HG03280 (cell line): ENCODE measurements around the gene ZNF608.
A peak's percentile ranks its signal among the peaks of the same experiment; 100 is the strongest.

Experiments used
- ATAC-seq: cut with Tn5 transposase; IDR thresholded peaks from one replicate; pipeline ENCODE4 v1.9.1; 2021; ENCODE audit warnings: mild to moderate bottlenecking, moderate library complexity; ENCODE audit not compliant: unreplicated experiment

The ZNF608 gene

GRCh38 chr5:124738681-124739633, 7.5 kb downstream of the ZNF608 start:
- no peak for ATAC-seq

DNA sequence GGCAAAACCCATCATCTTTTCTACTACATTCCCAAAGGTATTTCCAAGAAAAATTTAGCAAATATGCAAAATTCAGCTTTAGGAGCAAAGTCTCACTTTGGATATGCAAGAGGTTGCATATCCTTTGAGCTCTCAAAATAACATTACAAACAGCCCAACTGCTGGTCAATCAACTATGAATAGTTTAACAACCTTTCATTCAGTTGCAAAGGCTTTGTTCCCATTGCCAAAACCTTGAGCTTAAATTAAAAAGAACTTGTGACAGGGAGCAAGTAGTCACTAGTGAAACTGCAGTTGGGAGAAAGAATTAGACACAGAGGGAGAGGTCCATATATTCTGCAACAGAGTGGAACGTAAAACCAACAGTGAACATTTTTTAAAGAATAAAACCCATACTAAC, 8.8 kb downstream of the ZNF608 start:
- ATAC-seq: no peak

GRCh38 chr5:124736805-124737188, 9.6 kb downstream of the ZNF608 start:
- no peak for ATAC-seq

DNA sequence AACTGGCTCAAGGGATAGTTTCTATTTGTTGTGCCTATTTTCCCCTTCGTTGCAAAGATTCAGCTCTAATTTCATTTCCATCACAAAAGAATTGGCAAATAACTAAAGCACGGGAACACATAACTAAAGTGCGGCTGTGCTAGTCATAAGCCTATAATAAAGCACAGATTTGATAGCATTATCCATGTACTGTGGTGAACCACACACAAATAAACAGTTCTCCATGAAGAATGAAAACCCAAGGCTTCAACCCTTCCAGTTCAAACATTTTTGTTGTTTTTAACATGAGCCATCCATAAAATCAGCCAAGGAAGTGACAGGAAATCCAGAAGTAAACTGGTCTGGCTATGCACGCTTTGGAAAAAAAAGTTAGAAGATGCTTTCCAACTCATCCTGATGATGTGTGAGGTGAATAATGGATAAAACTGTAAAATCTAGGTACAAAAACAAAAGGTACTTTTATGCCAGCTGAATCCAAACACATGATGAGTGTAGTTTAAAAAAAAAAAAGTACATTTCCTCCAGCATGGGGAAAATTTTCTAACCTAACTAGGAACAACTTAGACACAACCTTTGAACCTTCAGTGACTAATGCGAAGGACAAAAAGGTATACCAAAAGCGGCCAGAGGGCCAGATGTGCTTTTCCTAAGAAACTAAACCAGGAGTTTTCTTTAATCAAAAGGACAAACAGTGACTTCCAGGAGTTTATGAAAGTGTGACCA, 10.2 kb downstream of the ZNF608 start:
- no peak for ATAC-seq

GRCh38 chr5:124735169-124735858, 11.1 kb downstream of the ZNF608 start:
- no peak for ATAC-seq

DNA sequence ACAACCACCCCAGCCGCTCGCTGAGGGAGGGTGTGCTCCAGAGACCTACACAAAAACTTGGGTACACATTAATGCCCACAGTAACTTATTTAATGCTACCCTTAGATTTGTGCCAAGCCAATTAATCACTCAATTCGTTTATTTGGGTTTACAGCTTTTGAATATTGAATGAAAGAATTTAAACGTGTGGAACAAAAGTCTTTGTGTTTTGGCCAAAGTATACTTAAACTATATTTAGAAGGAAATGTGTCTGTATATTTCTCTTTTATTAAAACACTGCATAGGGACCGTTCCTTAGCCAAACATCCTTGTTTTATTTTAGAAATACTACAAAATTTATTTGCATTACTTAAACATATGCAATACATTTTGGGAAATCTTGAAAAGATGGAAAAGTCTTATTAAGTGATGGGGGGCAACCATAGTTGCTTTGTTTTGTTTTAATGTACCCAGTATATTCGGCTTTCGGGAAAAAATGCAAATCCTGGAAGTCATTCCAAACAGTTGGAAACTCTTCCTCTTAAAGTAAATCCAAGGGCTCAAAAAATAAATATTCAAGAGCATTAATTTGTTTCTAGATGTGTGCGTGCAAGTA, 11.8 kb downstream of the ZNF608 start:
- no peak for ATAC-seq

- no peak for ATAC-seq
Observed at GRCh38 chr5:124733329-124733650, 13.1 kb downstream of the ZNF608 start.

- ATAC-seq: no peak
Observed at GRCh38 chr5:124732428-124733328, 13.8 kb downstream of the ZNF608 start.

GRCh38 chr5:124730381-124730780, 16.1 kb downstream of the ZNF608 start:
- no peak for ATAC-seq

- ATAC-seq: peak; percentile 28
Observed at GRCh38 chr5:124729720-124730359, 16.6 kb downstream of the ZNF608 start.

DNA sequence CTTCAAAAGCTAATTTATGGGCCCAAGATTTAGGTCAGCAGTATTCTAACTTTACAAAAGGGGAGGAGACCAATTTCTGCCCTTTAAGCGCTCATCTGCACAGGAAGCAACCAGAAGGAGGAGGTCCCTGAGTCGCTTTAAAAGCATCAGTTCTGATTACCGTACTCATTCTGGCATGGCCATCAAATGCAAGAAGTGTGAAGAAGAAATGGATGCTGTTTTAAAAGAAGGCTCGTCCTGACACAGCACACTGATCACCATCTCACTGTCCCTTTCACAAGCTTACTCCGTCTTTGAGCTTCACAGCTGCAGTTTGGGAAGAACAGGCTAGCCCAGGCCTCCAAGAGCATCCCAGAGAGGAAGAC, 17.5 kb downstream of the ZNF608 start:
- no peak for ATAC-seq

GRCh38 chr5:124728331-124728967, 18.0 kb downstream of the ZNF608 start:
- ATAC-seq: no peak

- no peak for ATAC-seq
Observed at GRCh38 chr5:124726631-124727362, 19.6 kb downstream of the ZNF608 start.

DNA sequence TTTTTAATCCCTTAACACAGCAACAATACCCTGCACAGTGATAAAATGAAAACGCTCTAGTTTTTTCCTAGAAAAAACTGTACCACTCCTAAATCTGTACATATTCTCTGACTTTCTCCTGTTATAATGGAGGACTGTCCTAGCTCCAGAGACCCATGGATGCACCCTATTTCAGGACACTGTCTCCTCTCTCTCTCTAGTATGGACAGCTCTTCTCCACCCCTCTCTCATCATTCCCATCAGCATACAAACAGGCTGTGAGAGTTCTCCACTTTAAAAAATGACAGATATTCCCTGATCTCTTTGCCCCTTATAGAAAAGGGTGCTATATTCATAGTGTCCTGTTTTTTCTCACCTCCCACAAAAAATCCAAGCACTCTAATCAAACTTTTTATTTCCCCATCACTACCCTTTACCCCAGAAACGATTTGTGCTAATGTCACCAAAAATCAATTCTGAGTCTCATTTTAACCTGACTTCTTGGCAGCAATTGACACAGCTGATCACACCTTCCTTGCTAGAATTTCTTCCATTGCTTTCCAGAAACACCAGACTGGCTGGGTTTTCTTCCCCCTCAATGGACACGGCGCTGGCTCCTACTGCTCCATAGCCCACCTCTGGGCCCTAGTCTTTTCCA, 20.7 kb downstream of the ZNF608 start:
- no peak for ATAC-seq

GRCh38 chr5:124725040-124725434, 21.4 kb downstream of the ZNF608 start:
- ATAC-seq: peak; percentile 68

DNA sequence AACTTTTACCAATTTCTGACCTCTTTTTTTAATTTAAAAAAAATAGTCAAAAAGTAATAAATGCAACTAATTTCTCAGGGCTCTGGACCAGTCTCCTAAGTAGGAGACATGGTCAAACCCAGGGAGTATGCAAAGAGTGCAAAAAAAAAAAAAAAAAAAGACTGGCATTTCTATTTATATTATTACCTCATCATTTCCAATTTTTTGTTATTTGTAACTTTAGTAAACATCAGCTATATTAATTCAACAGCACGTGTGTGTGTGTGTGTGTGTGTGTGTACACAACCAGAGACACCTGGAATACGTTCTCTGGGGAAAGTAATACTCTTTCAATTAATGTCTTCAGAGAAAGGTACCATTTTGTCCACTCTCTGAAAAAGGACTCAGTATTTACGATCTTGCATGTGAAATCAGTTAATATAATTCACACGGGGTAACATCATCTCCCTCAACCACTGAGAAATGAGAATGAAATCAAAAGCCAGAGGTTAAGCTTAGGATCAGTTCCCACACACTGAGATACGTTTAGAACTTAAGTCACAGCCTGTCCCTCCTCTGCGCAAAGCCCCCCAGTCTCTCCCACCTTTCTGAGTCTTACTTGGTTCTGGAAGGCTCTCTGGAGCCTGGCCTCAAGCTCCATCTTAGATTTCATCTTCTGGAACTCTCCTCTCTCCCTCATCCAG, 21.9 kb downstream of the ZNF608 start:
- peak; percentile 58 for ATAC-seq

- ATAC-seq: no peak
Observed at GRCh38 chr5:124721229-124721735, 25.2 kb downstream of the ZNF608 start.
